MCF 10A (cell line): ENCODE data around the gene TERB1. TPM values are rescaled to one million over a fixed set of nuclear protein-coding genes. Genes with fewer than 3 reads are reported as not detected.

ENCODE experiments used
- BruUV-seq: library from RNA; stranded (reverse); fragments of 400-500 nt; replicated peaks from 2 replicates; lab custom pipeline; 2021; lab: Mats Ljungman, UMichigan
- CTCF ChIA-PET: fragments of 300-600 bp; sonication (Branson Sonifier 250); formaldehyde crosslinking; extraction: SDS; loops from one replicate; lab custom pipeline; 2021; ENCODE audit warnings: antibody characterized with exemption, inconsistent platforms; lab: Yijun Ruan, JAX
- POLR2A ChIA-PET: fragments of 300-600, 350-650 bp; sonication (Branson Sonifier 250); formaldehyde crosslinking; extraction: SDS; loops from one replicate; lab custom pipeline; 2020; ENCODE audit warnings: antibody characterized with exemption, inconsistent platforms; lab: Yijun Ruan, JAX
- DNase-seq: peaks from one replicate; pipeline ENCODE4 v3.0.0-alpha.2; 2018; ENCODE audit not compliant: unreplicated experiment
- H3K27ac Mint-ChIP-seq: one replicate; pipeline ENCODE4 v1.8.0; 2022; ENCODE audit warnings: mild to moderate bottlenecking, low read depth, mixed read lengths; ENCODE audit not compliant: unreplicated experiment
- H3K27me3 Mint-ChIP-seq: one replicate; pipeline ENCODE4 v1.8.0; 2022; ENCODE audit warnings: mixed read lengths; ENCODE audit not compliant: insufficient read depth, unreplicated experiment
- H3K36me3 Mint-ChIP-seq: one replicate; pipeline ENCODE4 v1.8.0; 2022; ENCODE audit warnings: mild to moderate bottlenecking, moderate library complexity, mixed read lengths; ENCODE audit not compliant: insufficient read depth, unreplicated experiment
- H3K4me1 Mint-ChIP-seq: one replicate; pipeline ENCODE4 v1.8.0; 2022; ENCODE audit warnings: mixed read lengths; ENCODE audit not compliant: insufficient read depth, unreplicated experiment
- H3K4me3 Mint-ChIP-seq: one replicate; pipeline ENCODE4 v1.8.0; 2022; ENCODE audit warnings: mild to moderate bottlenecking, moderate library complexity, mixed read lengths; ENCODE audit not compliant: unreplicated experiment
- H3K9me3 Mint-ChIP-seq: one replicate; pipeline ENCODE4 v1.8.0; 2022; ENCODE audit warnings: mixed read lengths; ENCODE audit not compliant: unreplicated experiment
- CTCF ChIP-seq: fragments of 200-600 bp; IDR thresholded peaks from one replicate; pipeline ENCODE4 v1.8.0; 2022; ENCODE audit warnings: antibody characterized with exemption, mild to moderate bottlenecking; ENCODE audit not compliant: unreplicated experiment
- intact Hi-C: fragments of 100-400 bp; cut with micrococcal nuclease; formaldehyde crosslinking; loops from 2 replicates; pipeline ENCODE4 v1.14.1; 2022
- total RNA-seq: library from RNA; stranded (reverse); gene quantifications from 2 replicates; pipeline ENCODE4 v1.2.3, GENCODE V29; 2022

TERB1 gene
- total RNA-seq, 1 experiment from 2014 or later, result 0.26 TPM

- no peak overlapping the region for H3K27ac Mint-ChIP-seq
- H3K36me3 Mint-ChIP-seq, result peaks cover 6% of the 10 kb centered on the region
- CTCF ChIA-PET, result interaction anchor here (3.4 kb wide), 1 partner anchor 32 kb away, joined by 14 read pairs; no protein-coding TSS in a partner anchor
- no peak overlapping the region for H3K4me3 Mint-ChIP-seq
- no peak for DNase-seq
- peaks cover 10% of the 10 kb centered on the region for H3K9me3 Mint-ChIP-seq
- no TSS peak for BruUV-seq
- peaks cover 22% of the 10 kb centered on the region for H3K27me3 Mint-ChIP-seq
- H3K4me1 Mint-ChIP-seq, result peaks cover 7% of the 10 kb centered on the region
- intact Hi-C loops, result no loop called here
- POLR2A ChIA-PET, result no interaction called here
- no peak for TF ChIP-seq CTCF
Measured at GRCh38 chr16:66840883-66841282, 39.5 kb upstream of the TERB1 start.

- Mint-ChIP-seq H3K4me3 (no peak overlapping the region), H3K27ac (no peak overlapping the region), H3K36me3 (no peaks in the 10 kb centered on the region), H3K4me1 (peaks cover 12% of the 10 kb centered on the region), H3K27me3 (peaks cover 11% of the 10 kb centered on the region), H3K9me3 (peaks cover 10% of the 10 kb centered on the region)
- DNase-seq, result peak; percentile 26
- no TSS peak for BruUV-seq
- no peak for TF ChIP-seq CTCF
- intact Hi-C loops, result no loop called here
- POLR2A ChIA-PET, result no interaction called here
- CTCF ChIA-PET, result interaction anchor here (0.6 to 10.4 kb wide), 11 partner anchors 8 to 226 kb away, joined by 3 to 197 read pairs (median 4); partner anchors contain the start of gene DYNC1LI2
Measured at GRCh38 chr16:66834746-66835145, 33.4 kb upstream of the TERB1 start.

GRCh38 chr16:66832661-66833305, 31.4 kb upstream of the TERB1 start:
- DNase-seq, result peak; percentile 46

More at GRCh38 chr16:66832661-66833305, 31.4 kb upstream of the TERB1 start:
- H3K4me3 Mint-ChIP-seq, result no peak overlapping the region
- no TSS peak for BruUV-seq
- TF ChIP-seq CTCF, result no peak
- ChIA-PET POLR2A (interaction anchor here (0.6 kb wide), 1 partner anchor 1466 kb away, joined by 4 read pairs; no protein-coding TSS in a partner anchor), CTCF (interaction anchor here (0.6 to 10.4 kb wide), 6 partner anchors 10 to 81 kb away, joined by 4 to 197 read pairs (median 8); partner anchors contain the start of genes CA7 and DYNC1LI2)
- no peaks in the 10 kb centered on the region for H3K27me3 Mint-ChIP-seq
- no peaks in the 10 kb centered on the region for H3K9me3 Mint-ChIP-seq
- peak overlapping the region; percentile 31 for H3K27ac Mint-ChIP-seq
- intact Hi-C loops, result no loop called here
- H3K4me1 Mint-ChIP-seq, result peaks cover 21% of the 10 kb centered on the region
- H3K36me3 Mint-ChIP-seq, result peaks cover 6% of the 10 kb centered on the region
